SKM-1 (cell line): Measurements from ENCODE around the gene TLR4.

Experiments
- DNase-seq: peaks from one replicate; lab custom pipeline; 2025; ENCODE audit not compliant: unreplicated experiment; lab: John Stamatoyannopoulos, UW

The TLR4 gene

DNA sequence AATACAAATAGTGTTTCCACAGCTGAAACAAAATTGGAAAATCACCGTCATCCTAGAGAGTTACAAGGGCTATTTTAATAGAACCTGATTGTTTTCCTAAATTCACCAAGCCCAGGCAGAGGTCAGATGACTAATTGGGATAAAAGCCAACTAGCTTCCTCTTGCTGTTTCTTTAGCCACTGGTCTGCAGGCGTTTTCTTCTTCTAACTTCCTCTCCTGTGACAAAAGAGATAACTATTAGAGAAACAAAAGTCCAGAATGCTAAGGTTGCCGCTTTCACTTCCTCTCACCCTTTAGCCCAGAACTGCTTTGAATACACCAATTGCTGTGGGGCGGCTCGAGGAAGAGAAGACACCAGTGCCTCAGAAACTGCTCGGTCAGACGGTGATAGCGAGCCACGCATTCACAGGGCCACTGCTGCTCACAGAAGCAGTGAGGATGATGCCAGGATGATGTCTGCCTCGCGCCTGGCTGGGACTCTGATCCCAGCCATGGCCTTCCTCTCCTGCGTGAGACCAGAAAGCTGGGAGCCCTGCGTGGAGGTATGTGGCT is at the start of gene TLR4:
Gene TLR4, plus strand, starts transcription at position 380 of the 552 bp plus-strand sequence. Its CDS starts 70 bp downstream, at position 450.
- peak; percentile 95 for DNase-seq

DNA sequence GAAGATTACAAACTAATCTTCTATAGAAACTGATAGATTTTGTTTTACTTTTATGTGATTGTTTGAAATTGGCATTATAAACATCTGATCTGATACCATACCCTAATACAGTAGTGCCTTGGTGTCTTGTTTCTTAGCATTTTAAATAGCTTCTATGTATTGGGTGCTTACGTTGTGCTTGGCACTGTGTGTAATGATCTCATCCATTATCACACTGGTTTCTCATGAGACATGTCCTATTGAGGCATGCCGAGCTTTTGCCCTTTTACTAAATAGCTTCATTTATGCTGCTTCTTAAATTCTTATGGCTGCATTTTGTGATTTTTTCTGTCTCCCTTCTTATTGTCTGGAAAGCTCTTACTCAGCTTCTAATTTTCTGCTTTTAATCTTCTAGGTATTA is 48.2 kb upstream of the TLR4 start:
- DNase-seq = no peak

- no peak for DNase-seq
These were observed 41.6 kb upstream of the TLR4 start for GRCh38 chr9:117662651-117663050.

GRCh38 chr9:117664419-117664818 is 39.8 kb upstream of the TLR4 start:
- no peak for DNase-seq

DNA sequence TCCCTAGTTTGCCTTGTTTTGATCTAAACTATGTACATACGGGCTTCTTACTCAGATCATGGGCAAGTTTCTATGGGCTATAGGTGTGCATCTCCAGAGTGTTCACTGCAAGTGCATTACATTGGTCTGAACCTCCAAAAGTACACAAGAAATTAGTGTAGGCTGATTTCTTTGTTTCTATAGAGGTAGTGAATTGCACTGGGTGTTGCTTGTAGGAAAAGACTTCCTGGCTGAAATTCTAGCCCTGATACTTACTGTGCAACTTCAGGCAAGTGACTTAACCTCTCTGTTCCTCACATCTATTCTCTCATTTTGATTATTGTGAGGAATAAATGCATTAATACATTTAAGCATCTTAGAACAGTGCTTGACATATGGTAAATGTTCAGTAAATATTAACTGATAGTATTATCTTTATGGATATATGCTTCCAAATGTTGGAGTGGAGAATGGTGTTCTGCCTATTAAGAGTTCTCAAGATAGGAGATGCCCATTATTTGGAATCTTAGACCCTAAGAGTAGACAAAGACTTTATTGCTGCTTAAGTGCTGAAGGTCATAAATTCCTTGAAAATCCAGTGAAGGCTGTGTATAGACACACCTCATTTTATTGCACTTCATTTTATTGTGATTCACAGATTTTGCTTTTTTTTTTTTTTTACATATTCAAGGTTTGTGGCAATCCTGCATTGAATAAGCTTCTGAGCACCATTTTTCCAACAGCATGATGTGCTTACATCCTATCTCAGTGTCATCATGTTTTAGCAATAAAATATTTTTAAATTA is 38.4 kb upstream of the TLR4 start:
- no peak for DNase-seq

GRCh38 chr9:117671468-117671867 is 32.7 kb upstream of the TLR4 start:
- DNase-seq = no peak

DNA sequence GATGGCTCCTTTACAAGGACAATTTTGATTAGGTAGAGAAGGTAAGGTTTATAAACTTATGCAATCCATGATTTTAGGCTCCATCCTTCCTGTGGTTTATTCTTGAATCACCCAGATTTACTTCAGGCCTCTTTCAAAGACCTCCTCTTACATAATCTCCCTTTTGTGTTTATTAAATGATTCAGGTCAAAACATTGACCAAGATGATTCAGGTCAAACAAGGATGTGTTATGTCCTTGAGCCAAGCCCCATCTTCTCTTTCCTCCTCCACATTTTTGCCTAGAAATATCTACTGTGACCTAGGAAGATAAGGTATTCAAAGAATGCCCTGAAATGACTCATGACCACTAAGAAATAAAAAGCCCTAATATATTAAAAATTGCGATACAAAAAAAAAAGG is 31.8 kb upstream of the TLR4 start:
- no peak for DNase-seq

- no peak for DNase-seq
These were observed 26.6 kb upstream of the TLR4 start for GRCh38 chr9:117677572-117677971.

- DNase-seq = no peak
These were observed 25.3 kb upstream of the TLR4 start for GRCh38 chr9:117678871-117679270.

GRCh38 chr9:117679416-117679815 is 24.8 kb upstream of the TLR4 start:
- DNase-seq = no peak

DNA sequence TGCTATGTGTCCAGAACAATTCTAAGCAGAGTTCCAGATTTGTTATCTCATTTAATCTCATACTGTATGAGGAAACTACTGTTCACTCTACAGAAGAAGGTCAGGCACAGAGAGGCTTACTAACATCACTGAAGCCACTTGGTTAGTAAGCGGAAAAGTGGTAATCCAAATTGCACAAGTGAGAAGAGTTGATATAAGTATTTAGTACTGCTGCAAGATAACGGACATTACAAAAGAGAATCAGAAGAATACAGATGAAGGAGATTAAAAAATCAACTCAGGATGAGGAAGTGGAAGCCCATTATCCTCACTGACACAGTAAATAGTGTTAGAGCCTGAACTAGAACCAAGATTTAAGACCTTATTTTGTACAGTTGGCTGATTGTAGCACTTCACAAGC is 22.3 kb upstream of the TLR4 start:
- no peak for DNase-seq

- no peak for DNase-seq
These were observed 21.1 kb upstream of the TLR4 start for GRCh38 chr9:117682955-117683710.

GRCh38 chr9:117687532-117687931 is 16.7 kb upstream of the TLR4 start:
- DNase-seq = no peak

- no peak for DNase-seq
These were observed 12.8 kb upstream of the TLR4 start for GRCh38 chr9:117691367-117691766.

- peak; percentile 73 for DNase-seq
These were observed 8.0 kb upstream of the TLR4 start for GRCh38 chr9:117696154-117696553.

- DNase-seq = no peak
These were observed 7.2 kb upstream of the TLR4 start for GRCh38 chr9:117697046-117697445.

- DNase-seq = no peak
These were observed 666 bp upstream of the TLR4 start for GRCh38 chr9:117703537-117703936.

GRCh38 chr9:117704597-117704996 is 394 bp downstream of the TLR4 start:
- DNase-seq = no peak

DNA sequence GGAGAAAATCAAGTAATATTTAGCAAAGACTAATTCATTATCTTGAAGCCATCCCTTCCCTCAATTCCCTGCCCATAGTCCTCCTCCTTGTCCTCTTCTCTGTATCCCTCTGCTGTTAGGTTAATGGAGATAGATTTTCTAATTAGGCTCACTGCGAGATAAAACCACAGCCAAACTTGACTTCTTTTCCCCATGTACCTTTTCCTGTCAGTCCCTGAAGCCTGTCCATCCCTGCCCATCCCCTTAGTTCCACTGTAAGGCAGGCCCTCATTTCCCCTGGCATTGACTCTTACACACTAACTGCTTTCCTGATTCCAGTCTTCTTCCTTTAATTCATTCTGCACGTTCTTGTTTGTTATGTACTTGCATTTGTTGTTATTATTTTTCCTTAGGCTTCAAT is 1.2 kb downstream of the TLR4 start:
- no peak for DNase-seq

DNA sequence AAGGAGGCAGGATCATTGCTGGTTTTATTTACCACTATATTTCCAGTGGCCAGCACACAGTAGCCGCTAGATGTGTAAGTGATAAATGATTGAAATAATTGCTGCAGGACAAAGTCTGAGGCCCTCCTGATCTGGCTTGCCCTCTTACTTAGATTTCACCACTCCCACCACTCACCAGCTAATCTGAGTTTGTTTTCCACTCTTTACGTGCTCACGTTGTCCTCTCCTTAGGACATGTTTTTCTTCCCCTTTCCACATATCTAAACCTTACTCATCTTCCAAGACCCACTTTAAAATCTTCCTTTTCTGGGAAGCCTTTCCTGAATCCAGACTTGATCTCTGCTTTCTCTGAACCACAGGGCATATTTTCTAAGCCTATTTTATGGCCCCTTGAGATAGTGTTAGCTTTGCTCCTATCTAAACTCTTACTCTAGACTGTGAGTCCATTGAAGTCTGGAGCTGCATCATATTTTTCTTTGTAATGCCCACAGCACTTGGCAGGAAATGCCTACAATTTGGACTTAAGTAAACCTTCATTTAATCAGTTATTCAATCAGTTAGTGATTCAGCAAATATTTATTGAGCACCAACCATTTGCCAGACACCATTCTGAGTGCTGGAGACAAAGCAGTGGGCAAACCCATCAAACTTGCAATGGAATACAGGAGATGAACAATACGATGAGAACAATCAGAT is 2.4 kb downstream of the TLR4 start:
- no peak for DNase-seq

DNA sequence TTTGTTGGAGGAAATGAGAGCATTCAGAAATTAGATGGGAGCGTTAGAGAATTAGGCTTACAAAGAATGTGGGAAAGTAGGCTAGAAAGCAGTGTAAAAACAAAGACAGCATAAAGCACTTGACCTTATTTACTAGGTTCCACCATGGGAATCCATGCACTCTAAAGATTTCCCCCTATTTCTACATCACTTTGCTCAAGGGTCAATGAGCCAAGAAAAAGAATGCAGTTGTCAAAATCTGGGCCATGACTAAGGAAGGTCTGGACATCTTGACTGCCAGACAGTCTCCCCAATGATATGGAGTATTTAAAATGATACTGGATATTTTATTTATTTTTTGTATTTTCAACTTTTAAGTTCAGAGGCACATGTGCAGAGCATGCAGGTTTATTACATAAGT is 3.4 kb downstream of the TLR4 start:
- no peak for DNase-seq

GRCh38 chr9:117709936-117710335 is 5.7 kb downstream of the TLR4 start:
- DNase-seq = no peak
